HuH-7 (cell line): ENCODE data around the gene IMMP2L.

Experiments
- DNase-seq: peaks from one replicate; pipeline ENCODE4 v3.0.0; 2011; ENCODE audit warnings: low spot score

The IMMP2L gene

DNA sequence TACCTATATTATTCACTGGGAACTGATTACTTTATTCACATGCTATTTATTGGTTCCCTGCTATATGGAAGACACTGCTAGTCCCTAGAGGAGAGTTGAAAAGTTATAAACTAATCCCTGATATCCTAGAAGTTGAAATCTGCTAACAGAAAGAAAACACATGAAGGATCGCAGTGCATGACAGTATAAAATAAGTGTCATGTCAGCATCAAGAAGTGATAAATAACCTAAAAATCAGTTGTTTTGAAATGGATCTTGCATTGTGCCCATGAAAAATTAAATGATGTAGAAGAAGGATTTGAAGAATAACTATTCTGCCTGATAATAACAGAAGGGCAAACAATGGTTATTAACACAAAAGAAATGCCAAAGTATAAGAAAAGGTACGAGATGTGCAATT is 764.6 kb downstream of the IMMP2L start:
- DNase-seq: no peak

DNA sequence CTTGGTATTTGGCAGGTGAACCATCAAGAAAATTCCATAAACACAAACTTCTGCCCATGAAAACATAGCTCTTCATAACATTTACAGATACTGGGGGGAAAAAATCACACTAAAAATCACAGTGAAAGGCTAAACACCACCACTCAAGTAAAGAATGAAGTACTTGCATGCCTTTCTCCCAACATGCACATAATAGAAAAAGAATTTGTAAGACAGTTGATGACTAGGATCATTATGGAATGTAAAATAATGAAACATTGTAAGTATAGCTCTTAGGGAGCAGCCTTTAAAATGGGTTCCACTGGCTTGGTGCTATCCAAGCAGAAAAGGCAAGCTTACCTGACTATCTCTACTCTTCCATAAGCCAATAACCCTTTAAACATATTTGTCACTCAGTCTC is 771.3 kb downstream of the IMMP2L start:
- no peak for DNase-seq

DNA sequence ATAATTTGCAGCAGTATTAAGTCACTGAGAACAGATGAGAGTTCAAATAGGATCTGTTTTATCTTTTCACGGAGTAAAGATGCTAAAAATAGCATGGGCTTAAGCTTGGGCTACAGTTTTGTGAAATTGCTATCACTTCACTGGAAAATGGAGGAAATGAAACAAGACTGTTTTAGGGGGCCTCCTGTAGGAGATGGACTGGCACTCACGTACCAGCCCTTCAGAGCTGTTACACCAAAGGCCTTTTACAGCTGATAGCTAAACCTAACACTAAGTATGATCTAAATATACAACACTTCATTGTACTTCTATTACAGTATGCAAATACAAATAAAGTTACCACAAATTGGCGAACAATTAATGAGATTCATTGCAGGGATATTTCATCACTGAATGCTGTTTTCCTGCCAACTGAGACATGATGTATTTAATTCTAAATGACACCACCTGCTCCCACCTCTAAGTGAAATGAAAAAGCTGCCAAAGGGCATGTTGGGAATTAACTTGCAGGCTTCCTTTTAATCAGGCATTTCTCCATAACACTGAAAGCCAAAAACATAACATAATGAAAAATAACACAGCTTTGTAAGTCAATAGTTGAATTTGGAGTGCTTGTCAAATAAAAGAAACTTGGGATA is 775.8 kb downstream of the IMMP2L start:
- DNase-seq: no peak

DNA sequence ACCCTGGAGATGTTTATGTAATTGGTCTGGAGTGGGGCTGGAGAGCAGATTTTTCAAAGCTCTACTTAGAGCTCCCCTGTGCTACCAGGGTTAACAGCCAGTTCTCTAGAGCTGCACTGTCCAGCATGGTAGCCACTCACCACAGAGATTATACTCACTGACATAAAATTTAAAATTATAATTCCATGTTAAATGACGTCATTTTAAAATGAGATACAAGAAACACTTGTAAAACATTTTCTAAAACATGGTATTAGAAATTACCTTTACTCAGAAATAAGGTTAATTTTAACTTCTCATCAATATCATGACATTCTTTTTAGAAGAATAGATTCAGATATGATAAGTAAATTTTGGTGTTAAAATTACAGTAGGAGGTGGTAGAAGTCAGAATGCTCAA is 777.5 kb downstream of the IMMP2L start:
- no peak for DNase-seq

DNA sequence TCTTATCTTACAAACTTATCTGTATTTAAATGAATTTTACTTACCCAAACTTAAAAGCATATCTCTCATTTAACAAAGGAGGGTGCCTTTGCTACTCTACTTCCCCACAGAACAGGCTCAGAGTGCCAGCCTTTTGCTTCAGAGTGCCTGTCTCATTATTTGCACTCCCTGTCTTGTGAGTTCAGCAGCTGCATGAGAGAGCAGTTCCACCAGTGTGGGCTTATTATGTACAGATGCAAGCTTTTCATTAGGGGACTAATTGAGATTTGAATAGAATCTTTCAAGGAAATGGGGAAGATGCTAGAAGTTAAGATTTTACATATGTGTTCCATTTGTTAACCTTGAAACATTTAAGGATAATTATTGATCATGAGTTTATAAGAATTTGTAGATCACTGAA is 781.6 kb downstream of the IMMP2L start:
- DNase-seq: no peak

DNA sequence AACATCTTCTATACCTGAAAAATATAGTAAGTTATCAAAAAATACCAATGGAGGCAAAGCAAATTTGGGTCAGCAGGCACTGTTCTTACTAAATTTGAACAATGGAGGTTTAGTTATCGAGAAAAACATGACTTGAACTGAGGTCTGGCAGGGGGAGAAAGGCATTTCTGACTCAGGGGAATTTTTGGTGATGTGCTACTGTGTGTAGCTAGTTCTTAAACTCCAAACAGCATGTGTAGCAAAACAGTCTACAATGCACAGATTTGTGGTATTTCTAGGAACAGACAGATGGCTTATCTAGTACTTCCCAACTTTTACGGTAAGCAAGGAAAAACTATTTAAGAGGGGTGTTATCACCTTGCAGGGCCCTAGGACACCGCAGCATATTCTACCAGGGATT is 783.0 kb downstream of the IMMP2L start:
- no peak for DNase-seq

DNA sequence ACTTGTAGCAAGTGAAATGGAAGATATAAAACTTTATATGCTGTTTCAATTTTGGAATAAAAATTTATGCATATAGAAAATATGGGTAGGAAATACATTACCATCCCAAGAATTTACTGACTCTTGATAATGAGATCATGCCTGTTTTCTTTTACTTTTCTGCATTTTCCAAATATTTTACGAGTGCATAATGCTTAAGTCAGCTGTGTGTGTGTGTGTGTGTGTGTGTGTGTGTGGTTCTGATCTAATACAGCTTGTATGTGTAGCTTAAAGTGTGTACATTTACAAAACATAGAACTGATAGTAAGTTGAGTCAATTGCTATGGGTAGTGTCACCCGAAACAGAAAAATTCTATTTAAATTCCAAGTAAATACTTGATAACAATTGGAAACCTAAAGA is 787.2 kb downstream of the IMMP2L start:
- DNase-seq: no peak

DNA sequence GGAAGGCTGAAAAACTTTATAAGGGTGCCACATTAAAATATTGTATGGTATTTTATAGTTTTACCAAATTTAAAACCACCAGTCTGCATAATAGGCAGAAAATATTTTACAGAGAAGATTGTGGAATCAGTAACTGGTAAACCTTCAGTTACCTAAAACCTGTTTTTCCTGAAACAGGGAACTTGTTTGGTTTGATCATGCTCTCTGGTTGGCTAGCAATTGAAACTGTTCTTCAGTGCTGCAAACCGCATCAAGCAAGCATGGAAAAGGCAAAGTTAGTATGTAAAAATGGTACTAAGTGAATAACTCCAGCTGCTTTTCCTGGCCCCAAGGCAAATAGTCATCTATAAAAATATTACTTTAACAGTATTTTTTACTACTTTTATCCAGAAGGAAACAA is 788.2 kb downstream of the IMMP2L start:
- DNase-seq: no peak

DNA sequence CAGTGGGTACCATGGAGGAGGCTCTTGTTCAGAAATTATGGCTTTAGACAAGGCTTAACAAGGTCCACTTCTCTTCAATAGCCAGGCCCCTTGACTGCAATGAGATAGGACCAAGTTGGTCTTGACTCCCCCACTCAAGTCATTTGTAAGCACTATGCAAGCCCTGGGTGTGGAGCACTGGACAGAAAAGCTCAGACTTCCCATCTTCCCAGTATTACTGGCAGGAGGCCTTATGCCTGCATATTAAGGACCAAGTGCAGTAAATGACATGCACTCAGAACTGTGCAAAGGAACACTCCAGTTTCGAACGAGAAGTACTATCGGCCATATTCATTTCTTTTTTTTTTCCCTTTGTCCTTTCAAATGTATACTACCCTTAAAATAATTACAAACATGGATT is 789.7 kb downstream of the IMMP2L start:
- DNase-seq: no peak

DNA sequence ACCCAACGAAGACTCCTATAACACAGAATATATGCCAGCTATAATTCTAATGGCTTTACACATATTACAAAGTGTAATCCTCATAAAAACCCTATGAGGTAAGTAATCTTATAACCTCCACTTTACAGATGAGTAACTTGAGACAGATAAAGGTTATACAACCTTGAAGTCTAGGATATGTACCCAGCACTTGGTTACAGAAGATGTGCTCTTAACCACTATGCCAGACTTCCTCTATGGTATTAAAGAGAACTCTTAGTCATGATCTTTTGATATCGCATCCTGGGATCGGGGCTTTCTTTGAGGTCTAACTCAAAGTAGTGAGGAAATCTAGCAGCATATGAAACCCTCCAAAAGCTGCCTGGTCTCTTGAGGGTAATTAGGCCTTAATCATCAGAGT is 790.6 kb downstream of the IMMP2L start:
- DNase-seq: no peak

DNA sequence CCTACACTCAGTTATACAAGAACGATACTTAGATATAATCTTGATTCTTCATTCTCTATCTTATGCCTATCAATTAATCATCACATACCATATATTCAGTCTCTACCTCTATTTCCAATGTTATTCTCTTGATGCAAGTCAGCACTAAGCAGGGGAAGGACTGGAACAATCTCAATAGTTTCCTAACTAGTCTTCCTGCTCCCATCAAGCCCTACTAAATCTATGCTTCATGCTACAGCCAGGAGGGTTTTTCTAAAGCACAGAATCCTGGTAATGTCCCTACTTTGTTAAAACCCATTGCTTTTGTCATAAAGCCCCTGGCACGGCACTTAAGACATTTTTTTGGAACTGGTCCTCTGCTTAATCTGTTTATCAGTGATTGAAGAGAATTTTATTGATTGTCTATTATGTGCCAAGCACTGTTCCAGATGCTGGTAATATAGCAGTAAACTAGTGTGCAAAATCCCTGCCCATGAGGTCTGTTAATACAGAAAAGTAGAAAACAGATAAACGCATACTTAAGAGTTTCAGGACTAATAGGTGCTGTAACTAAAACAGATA is 794.7 kb downstream of the IMMP2L start:
- no peak for DNase-seq

DNA sequence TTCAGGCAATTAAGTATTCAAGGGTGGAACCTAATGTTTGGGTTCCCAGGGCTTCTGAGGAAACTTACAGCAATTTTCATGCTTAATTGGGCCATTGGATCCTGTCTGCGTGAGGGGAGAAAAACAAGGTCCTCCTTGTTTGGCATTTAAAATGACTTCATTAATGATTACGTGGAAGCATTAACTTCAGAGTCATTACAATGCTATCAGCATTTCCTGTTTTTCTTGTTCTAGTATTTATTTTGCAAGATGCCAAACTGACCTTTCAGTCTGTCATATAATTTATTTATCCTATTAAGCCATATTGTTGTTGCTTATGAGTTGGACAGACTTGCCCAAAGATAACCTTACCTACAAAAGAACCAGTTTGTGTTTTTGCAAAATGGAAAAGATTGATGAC is 795.4 kb downstream of the IMMP2L start:
- no peak for DNase-seq

DNA sequence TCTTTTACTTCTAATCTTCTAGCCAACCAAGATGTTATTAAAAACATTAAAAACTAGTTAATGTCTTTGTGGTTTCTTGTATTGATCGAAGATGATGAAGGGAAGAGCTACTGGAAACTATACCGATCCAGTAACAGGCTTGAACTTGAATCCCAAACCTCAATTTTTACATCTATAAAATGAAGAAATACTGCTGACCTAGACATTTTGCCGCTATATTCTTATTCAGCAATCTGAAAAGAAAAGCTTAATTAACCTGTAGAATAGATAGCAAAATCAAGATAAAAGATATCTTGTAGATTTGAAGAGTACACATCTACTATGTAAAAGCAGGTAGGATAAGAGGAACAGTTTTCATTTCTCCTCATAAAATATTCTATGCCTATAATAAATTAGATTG is 797.4 kb downstream of the IMMP2L start:
- no peak for DNase-seq

DNA sequence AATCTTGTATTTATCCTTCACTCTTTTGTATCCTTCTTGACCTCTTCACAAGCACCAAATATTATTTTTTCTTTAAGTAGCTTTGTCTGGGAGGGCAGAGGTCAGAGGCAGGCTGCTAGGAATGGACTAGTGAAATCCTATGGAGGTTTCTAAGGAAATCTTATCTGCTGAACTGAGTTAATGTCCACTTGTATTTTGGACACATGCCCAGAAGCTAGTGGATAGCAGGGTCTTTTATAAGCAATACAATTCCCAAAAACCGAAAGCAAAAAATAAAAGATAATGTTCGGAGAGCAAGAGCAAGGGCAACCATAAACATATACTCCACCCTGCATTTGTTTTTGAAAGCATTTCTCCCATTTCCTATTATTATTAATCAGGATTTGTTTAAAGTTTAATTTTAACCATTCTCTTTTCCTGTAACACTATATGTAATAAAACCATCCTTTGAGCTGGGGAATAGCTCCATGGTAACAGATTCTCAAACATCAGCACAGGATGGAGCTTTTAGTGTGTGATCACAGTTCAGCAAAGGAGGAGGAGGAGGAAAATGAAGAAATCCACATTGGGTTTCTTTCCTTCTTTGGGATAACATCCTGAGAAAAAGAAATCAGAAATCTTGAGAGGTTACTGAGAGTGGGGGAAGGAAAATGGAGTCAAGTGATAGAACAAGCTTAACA is 799.6 kb downstream of the IMMP2L start:
- DNase-seq: no peak

DNA sequence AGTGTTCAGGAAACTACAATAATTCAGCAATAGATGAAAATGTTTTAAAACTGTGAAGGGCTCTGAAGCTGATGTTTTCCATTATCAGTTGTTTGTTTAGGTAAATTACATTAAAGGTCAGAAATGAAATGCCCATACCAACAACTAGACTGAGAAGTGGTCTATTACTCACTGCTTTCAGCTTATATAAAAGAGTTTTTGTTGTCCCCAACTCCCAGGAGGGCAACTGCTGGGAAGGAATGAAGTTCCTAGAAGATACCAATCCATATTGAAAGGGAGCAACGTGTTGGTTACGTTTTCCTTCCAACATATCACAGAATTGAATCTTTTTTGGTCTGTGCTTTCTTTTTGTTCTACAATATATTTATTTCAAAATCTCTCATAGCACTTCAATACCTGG is 802.0 kb downstream of the IMMP2L start:
- DNase-seq: no peak

DNA sequence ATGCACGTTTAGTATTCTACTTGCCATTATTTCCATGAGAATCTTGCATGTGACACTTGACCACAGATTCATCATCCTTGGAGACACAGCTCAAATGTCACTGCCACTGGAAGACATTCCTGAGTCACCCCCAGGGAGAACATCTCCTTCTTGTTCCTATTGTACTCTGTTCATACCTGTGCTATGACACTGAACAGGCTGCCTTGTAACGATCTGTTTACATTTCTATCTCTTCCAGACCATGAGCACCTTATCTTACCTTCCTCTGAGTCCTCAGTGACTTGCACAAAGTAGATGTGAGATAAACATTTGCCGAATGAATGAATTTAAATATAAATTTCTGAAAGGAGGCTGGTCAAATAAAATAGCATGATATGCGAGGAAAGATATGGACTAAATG is 803.2 kb downstream of the IMMP2L start:
- no peak for DNase-seq

DNA sequence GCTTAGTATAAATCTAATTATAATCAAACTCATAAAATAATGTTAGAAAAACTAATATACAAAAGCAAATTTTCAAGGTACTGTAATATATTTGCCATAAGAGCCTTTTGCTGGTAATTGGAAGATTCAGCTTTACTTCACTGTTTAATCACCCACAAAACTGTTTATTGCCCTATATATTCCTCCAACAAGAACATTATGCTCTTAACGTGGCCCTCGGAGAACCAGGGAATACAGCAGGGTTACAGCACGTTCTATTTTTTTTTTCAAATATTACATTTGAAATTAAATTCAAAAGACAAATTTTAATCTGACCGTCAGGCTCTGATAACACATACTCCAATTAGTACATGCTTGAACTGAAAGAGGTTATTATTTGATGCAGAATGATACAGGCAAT is 807.6 kb downstream of the IMMP2L start:
- no peak for DNase-seq

DNA sequence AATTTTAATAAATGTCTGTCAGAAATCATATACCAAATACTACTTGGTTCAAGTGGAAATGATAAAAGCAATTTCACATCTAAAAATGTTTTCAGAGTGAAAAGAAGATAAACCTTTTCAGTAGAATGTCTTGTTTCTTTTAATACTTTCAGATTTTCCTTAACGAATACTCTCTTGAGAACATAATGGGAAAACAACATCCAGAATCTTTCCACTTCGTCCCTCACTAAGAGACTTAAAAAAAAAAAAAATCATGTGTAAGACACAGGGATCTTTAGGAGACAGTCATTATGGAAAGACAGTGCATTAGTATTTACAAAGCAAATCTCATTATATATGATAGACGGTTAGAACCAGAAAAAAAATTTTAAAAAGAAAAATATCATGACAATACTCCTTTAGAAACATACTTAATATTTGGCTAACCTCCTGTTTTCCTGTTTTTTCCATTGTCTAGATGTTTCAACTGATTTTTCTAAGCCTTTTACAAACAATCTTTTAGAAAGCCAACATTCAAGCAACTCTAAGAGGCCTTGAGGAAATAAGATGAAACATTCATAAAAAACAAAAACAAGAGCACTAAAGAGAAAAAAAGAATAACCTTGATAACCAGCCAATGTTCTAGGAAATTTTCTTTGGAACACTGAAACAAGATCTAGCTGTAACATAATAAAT is 811.2 kb downstream of the IMMP2L start:
- no peak for DNase-seq

DNA sequence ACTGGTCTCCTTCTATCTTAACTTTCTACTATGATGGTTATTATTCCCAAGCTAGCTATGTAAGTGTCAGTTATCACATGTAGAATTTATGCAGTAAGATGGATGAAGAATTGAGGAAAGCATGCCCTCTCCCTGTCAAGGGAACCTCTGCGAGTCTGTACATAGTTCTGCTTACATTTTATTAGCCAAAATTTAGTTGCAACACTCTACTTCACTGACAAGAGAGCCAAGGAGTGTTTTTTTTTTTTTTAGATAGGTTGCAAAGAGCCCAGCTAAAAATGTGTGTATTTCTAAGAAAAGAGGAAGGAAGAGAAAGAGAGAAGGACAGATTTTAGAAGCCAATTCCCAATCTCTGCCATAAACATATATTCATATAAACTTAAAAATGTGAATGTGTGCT is 829.1 kb downstream of the IMMP2L start:
- no peak for DNase-seq

DNA sequence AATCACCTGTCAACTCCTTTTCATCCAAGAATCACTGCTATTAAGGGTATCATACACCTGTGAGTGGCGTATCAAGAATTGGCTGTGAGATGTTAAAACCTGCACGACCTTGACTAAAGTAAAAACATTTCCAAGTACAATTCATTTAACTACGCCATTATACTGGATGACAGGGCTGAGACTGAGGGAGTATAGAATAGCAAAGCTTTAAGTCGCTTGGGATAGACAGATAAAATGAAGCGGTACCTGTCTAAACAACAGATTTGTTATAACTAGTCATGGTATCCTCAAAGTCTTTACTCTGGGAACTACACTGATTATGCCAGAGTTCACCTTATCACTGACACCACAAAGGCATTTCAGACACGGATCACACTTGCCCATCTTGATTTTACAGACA is 837.5 kb downstream of the IMMP2L start:
- DNase-seq: no peak

DNA sequence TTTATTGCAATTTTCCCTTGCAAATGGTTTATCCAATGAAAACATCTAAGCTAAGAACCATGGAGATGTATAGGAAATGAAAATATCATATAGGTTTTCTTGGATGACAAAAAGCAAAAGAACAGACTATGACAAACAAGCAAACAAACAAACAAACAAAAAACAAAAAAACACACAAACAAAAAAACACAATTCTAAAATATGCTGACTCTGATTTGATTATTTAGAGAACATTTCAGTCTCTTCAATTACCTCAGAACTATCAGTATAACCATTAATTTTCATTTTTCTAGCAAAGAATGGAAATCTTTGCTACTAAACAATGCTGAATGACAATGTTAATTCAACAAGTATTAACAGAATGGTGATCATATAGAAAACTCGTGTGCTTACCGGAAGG is 840.9 kb downstream of the IMMP2L start:
- no peak for DNase-seq

DNA sequence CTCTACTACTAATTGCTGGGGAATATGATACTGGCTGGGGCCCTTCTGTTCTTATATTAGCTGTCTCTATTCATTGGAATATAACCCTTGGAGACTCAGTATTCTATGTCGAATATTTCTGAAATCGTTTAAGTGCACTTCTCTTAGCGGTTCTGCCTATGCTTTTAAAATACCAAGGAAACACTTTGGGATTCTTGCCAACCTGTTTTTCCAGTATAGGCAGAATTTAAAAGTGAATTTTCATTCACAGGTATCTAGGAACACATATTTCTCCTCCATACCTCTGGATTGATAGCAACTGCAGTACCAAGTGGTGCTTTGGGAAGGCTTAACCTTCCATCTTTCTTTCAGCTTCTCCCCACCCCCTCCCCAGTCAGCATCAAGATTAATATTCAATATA is 841.7 kb downstream of the IMMP2L start:
- no peak for DNase-seq

DNA sequence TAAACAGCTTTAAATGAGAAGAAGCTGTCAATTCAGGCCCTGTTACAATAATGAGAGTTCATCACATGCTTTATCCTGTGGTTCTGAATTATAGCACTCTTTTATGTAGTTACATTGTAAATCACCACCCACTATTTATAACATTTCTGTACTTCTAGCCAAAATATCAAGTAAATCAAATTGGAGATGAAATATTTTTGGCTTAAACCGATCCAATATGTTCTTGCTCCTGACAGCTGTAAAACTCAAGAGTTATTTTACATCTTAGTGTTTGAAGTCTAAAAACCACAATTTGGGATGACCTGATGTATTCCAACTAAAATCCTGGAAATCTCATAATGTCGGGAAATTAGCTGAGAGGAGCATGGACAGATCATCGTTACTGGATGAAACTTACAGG is 842.6 kb downstream of the IMMP2L start:
- DNase-seq: no peak
